K562 (cell line): Measurements from ENCODE around the gene NUP188. TPM values are rescaled to one million over a fixed set of nuclear protein-coding genes. Genes with fewer than 3 reads are reported as not detected.

Experiments used
- CBFB ChIP-seq: sonication (generic); formaldehyde crosslinking; IDR thresholded peaks from 2 replicates; pipeline ENCODE4 v1.4.0; 2020; ENCODE audit warnings: mild to moderate bottlenecking, missing genetic modification reagents
- DIDO1 ChIP-seq: fragments of 450-650 bp; IDR thresholded peaks from 2 replicates; pipeline ENCODE4 v1.6.1; 2016; ENCODE audit warnings: low read depth, missing biosample characterization, missing genetic modification characterization
- HEY1 ChIP-seq: fragments of 250-450 bp; sonication (Bioruptor Pico); IDR thresholded peaks from 2 replicates; pipeline ENCODE4 v1.5.0; 2020; ENCODE audit warnings: mild to moderate bottlenecking, moderate library complexity, borderline replicate concordance
- MAFK ChIP-seq: IDR thresholded peaks from 2 replicates; pipeline ENCODE4 v1.6.1; 2011; ENCODE audit warnings: low read length, improper control_type of control experiment
- NONO ChIP-seq, 2 experiments: fragments of 200-400 bp in 1 of 2; fragments of 450-650 bp in 1 of 2; formaldehyde crosslinking in 1 of 2; IDR thresholded peaks; 2 replicates each; pipeline ENCODE4 v1.6.1; 2017; ENCODE audit warnings: low read depth in 2 of 2, mild to moderate bottlenecking in 2 of 2, moderate library complexity in 2 of 2, low read length in 1 of 2
- OTX1 ChIP-seq: fragments of 450-650 bp; formaldehyde crosslinking; IDR thresholded peaks from 2 replicates; pipeline ENCODE4 v1.4.0; 2022; ENCODE audit warnings: mild to moderate bottlenecking
- POLR2G ChIP-seq: fragments of 200-400 bp; formaldehyde crosslinking; IDR thresholded peaks from 2 replicates; pipeline ENCODE4 v1.6.1; 2017; ENCODE audit warnings: low read depth, mild to moderate bottlenecking, antibody characterized with exemption, low read length, moderate library complexity
- PTTG1 ChIP-seq: fragments of 450-650 bp; IDR thresholded peaks from 2 replicates; pipeline ENCODE4 v1.6.1; 2016; ENCODE audit warnings: low read depth, mild to moderate bottlenecking, missing genetic modification characterization, missing compliant biosample characterization
- RBM17 ChIP-seq: fragments of 200-400 bp; formaldehyde crosslinking; IDR thresholded peaks from 2 replicates; pipeline ENCODE4 v1.6.1; 2017; ENCODE audit warnings: low read depth, mild to moderate bottlenecking, low read length, borderline replicate concordance
- SAFB ChIP-seq: fragments of 200-400 bp; formaldehyde crosslinking; IDR thresholded peaks from 2 replicates; pipeline ENCODE4 v1.6.1; 2017; ENCODE audit warnings: low read depth, low read length, borderline replicate concordance
- SMAD1 ChIP-seq: fragments of 150-350 bp; IDR thresholded peaks from 2 replicates; pipeline ENCODE4 v1.6.1; 2014; ENCODE audit warnings: low read length, low read depth; ENCODE audit not compliant: partially characterized antibody
- TBP ChIP-seq: optimal IDR thresholded peaks from 2 replicates; pipeline ENCODE3; 2011; ENCODE audit warnings: low read depth, low read length, improper control_type of control experiment
- U2AF2 ChIP-seq: fragments of 200-400 bp; formaldehyde crosslinking; optimal IDR thresholded peaks from 2 replicates; pipeline ENCODE3; 2017; ENCODE audit warnings: low read depth, mild to moderate bottlenecking, low read length
- XRCC4 ChIP-seq: IDR thresholded peaks from one replicate; pipeline ENCODE4 v1.6.1; 2011; ENCODE audit not compliant: insufficient read depth, insufficient read length; ENCODE audit errors: extremely low read depth
- ZNF146 ChIP-seq: IDR thresholded peaks from one replicate; pipeline ENCODE4 v1.6.1; 2018; ENCODE audit warnings: missing compliant biosample characterization; ENCODE audit not compliant: unreplicated experiment
- ZNF165 ChIP-seq: fragments of 250-450 bp; sonication (Bioruptor Pico); IDR thresholded peaks from 2 replicates; pipeline ENCODE4 v1.4.0; 2020; ENCODE audit warnings: borderline replicate concordance
- ZNF785 ChIP-seq: fragments of 250-450 bp; sonication (Bioruptor Pico); IDR thresholded peaks from 2 replicates; pipeline ENCODE4 v1.4.0; 2020; ENCODE audit warnings: mild to moderate bottlenecking
- ZNF79 ChIP-seq: fragments of 250-450 bp; sonication (Bioruptor Pico); IDR thresholded peaks from 2 replicates; pipeline ENCODE4 v1.4.0; 2020; ENCODE audit warnings: low read depth, mild to moderate bottlenecking, moderate library complexity
- polyA plus RNA-seq, 8 experiments: library from polyadenylated mRNA; depleted of rRNA in 4 of 8; stranded (reverse) in 5 of 8; unstranded in 3 of 8; fragments of >200 nt; fragmentation: Nextera tagmentation in 2 of 8; fragmentation: Illumina TruSeq in 1 of 8; extraction: Ambion mirVana in 2 of 8; extraction: Trizol in 1 of 8; gene quantifications; 2 replicates each; pipeline versions ENCODE4 v1.2.1 to v1.2.3, GENCODE V29; 2011 to 2014; ENCODE audit warnings: inconsistent platforms in 1 of 8, missing spikeins in 1 of 8
- total RNA-seq, 7 experiments: library from RNA; depleted of rRNA in 6 of 7; stranded (reverse); fragments of >200 nt in 6 of 7; fragmentation: Illumina TruSeq in 2 of 7; extraction: Trizol in 2 of 7; gene quantifications; 2 replicates each; pipeline versions ENCODE4 v1.2.1 to v1.2.3, GENCODE V29; 2011 to 2021; ENCODE audit warnings: low replicate concordance in 1 of 7
- TF ChIP-seq, protein P1 (sequence below): sonication (generic); formaldehyde crosslinking; IDR thresholded peaks from 2 replicates; pipeline ENCODE4 v1.8.0; 2022; ENCODE audit warnings: mild to moderate bottlenecking, missing genetic modification reagents
- TF ChIP-seq, protein P2 (sequence below), 2 experiments: fragments of 450-650 bp; IDR thresholded peaks; 2 replicates each; pipeline ENCODE4 v1.6.1; 2016
- TF ChIP-seq, protein P3 (sequence below): sonication (generic); formaldehyde crosslinking; IDR thresholded peaks from 2 replicates; pipeline ENCODE4 v1.8.1; 2023; ENCODE audit warnings: mild to moderate bottlenecking, missing genetic modification reagents
- TF ChIP-seq, protein P4 (sequence below): fragments of 250-450 bp; sonication (Bioruptor Pico); IDR thresholded peaks from 2 replicates; pipeline ENCODE4 v1.5.0; 2021
- TF ChIP-seq, protein P5 (sequence below): sonication (generic); formaldehyde crosslinking; IDR thresholded peaks from 2 replicates; pipeline ENCODE4 v1.8.1; 2022; ENCODE audit warnings: missing genetic modification reagents

NUP188 gene
- total and polyA plus RNA-seq, 9 of the 15 experiments (the other 6 are each of a cell fraction or from before 2014, with no cell fraction given): 11.7 to 135 (median 70.6) TPM

DNA sequence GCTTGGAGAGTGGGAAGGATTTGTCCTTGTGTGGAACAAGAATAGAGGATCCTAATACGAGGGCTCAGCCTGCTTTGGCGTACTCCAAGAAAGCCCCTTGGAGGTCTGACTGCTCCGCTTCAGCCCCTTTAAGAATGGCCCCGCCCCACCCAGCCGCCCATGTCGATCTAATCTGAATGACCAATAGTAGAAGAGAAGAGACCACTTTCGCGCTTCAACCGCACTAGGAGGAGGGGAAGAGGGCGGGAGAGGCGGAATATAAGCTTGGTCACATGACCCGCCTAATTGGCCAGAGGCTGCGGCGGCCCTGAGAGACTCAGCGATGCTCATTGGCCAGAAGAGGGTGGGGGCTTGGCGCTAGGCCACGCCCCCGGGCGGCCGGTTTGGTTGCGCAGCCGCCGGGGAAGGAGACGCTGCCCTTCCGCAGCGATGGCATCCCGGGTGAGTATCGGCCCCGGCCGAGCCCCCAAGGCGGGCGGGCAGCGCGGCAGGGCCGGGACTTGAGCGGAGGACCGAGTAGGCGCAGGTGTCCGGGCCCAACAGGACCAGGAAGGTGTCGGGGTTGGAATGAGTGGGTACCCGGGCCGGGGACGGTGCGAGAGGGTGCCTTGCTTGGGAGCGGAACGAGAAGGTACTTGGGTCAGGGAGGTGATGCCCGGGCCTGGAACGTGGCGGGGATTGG is 88.9 kb downstream of the NUP188 start, which contains the start of gene MIGA2 (continued):
- TF ChIP-seq SAFB: no peak
- TF ChIP-seq, protein P1, sequence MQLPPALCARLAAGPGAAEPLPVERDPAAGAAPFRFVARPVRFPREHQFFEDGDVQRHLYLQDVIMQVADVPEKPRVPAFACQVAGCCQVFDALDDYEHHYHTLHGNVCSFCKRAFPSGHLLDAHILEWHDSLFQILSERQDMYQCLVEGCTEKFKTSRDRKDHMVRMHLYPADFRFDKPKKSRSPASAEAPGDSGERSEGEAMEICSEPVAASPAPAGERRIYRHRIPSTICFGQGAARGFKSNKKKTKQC: no peak
- no peak for TF ChIP-seq U2AF2
- no peak for TF ChIP-seq ZNF79 (CRISPR knock-in tag)
- peak; percentile 86 for TF ChIP-seq POLR2G
- no peak for TF ChIP-seq PTTG1
- TF ChIP-seq CBFB (CRISPR knock-in tag): peak; percentile 22; the same call in 1 of the 2 replicates
- no peak for TF ChIP-seq RBM17
- TF ChIP-seq OTX1: no peak
- TF ChIP-seq ZNF146 (CRISPR knock-in tag): no peak
- TF ChIP-seq, protein P2, sequence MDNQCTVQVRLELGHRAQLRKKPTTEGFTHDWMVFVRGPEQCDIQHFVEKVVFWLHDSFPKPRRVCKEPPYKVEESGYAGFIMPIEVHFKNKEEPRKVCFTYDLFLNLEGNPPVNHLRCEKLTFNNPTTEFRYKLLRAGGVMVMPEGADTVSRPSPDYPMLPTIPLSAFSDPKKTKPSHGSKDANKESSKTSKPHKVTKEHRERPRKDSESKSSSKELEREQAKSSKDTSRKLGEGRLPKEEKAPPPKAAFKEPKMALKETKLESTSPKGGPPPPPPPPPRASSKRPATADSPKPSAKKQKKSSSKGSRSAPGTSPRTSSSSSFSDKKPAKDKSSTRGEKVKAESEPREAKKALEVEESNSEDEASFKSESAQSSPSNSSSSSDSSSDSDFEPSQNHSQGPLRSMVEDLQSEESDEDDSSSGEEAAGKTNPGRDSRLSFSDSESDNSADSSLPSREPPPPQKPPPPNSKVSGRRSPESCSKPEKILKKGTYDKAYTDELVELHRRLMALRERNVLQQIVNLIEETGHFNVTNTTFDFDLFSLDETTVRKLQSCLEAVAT (IDR thresholded peaks at IDR 0.05): 0 out of 4 replicates have a peak, but pooled peaks of 1 of the 2 experiments have one; percentile 27
- no peak for TF ChIP-seq NONO (IDR thresholded peaks at IDR 0.05; ENCODE audit: low read depth in 2 of 2, low read length in 1 of 2)
- TF ChIP-seq SMAD1: no peak
- no peak for TF ChIP-seq ZNF165 (CRISPR knock-in tag)
- no peak for TF ChIP-seq XRCC4
- no peak for TF ChIP-seq HEY1 (CRISPR knock-in tag)
- TF ChIP-seq ZNF785 (CRISPR knock-in tag): no peak
- TF ChIP-seq MAFK: no peak
- TF ChIP-seq DIDO1 (tag): no peak
- TF ChIP-seq, protein P3, sequence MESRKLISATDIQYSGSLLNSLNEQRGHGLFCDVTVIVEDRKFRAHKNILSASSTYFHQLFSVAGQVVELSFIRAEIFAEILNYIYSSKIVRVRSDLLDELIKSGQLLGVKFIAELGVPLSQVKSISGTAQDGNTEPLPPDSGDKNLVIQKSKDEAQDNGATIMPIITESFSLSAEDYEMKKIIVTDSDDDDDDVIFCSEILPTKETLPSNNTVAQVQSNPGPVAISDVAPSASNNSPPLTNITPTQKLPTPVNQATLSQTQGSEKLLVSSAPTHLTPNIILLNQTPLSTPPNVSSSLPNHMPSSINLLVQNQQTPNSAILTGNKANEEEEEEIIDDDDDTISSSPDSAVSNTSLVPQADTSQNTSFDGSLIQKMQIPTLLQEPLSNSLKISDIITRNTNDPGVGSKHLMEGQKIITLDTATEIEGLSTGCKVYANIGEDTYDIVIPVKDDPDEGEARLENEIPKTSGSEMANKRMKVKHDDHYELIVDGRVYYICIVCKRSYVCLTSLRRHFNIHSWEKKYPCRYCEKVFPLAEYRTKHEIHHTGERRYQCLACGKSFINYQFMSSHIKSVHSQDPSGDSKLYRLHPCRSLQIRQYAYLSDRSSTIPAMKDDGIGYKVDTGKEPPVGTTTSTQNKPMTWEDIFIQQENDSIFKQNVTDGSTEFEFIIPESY (CRISPR knock-in tag): no peak
- peak; percentile 71 for TF ChIP-seq TBP
- TF ChIP-seq, protein P4, sequence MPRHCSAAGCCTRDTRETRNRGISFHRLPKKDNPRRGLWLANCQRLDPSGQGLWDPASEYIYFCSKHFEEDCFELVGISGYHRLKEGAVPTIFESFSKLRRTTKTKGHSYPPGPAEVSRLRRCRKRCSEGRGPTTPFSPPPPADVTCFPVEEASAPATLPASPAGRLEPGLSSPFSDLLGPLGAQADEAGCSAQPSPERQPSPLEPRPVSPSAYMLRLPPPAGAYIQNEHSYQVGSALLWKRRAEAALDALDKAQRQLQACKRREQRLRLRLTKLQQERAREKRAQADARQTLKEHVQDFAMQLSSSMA: no peak
- TF ChIP-seq, protein P5, sequence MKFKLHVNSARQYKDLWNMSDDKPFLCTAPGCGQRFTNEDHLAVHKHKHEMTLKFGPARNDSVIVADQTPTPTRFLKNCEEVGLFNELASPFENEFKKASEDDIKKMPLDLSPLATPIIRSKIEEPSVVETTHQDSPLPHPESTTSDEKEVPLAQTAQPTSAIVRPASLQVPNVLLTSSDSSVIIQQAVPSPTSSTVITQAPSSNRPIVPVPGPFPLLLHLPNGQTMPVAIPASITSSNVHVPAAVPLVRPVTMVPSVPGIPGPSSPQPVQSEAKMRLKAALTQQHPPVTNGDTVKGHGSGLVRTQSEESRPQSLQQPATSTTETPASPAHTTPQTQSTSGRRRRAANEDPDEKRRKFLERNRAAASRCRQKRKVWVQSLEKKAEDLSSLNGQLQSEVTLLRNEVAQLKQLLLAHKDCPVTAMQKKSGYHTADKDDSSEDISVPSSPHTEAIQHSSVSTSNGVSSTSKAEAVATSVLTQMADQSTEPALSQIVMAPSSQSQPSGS (CRISPR knock-in tag): no peak
